ENCODE results near the gene CYP24A1. TPM values are rescaled to one million over a fixed set of nuclear protein-coding genes. Genes with fewer than 3 reads are reported as not detected.

CYP24A1 gene
- total RNA-seq, 1 experiment from 2014 or later = not detected

DNA sequence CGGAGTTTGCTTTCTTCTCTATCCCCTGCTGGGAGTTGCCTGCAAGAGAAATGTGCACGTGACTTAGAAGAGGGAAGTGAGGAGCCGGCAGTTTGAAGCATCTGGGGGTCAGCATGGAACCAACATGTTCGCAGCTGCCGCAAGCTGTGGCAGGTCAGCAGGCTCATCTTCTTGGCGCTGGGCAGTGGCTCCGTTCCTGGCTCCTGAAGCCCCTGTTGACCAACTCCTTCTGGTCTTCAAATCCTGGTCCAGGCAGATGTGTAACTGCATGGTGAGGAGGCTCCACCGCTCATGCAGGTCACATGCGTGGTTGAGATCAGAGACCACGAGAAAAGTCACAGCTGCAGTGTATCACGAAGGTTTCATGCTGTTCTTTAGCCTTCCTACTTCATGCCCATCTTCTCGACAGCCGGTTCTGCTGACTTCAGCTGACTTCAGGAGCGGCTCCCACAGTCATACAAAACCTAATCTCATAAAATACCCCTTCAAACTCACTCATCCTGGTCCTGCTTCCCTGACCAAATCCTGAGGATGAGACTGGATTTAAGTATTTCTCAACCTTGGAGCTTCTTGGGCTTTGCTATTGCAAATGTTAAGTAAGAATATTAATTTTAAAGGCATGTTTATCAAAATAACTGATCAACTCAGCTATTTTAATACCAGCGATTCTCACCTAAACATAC is 58.5 kb downstream of the CYP24A1 start:
- DNase-seq (ENCODE audit: low read depth) = peak; percentile 43

DNA sequence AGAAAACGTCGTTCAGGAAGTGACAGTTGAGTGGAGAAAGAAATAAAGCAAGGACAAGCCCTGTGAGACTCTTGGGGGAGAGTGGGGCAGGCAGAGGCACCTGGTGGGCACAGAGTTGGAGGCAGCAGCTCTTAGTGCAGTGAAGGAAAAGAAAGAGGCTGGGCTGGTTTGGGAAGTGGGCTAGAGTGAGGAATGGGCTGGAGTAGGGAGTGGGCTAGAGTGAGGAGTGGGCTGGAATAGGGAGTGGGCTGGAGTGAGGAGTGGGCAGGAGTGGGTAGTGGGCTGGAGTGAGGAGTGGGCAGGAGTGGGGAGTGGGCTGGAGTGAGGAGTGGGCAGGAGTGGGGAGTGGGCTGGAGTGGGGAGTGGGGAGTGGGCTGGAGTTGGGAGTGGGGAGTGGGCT is 59.7 kb downstream of the CYP24A1 start:
- DNase-seq (ENCODE audit: low read depth) = no peak

DNA sequence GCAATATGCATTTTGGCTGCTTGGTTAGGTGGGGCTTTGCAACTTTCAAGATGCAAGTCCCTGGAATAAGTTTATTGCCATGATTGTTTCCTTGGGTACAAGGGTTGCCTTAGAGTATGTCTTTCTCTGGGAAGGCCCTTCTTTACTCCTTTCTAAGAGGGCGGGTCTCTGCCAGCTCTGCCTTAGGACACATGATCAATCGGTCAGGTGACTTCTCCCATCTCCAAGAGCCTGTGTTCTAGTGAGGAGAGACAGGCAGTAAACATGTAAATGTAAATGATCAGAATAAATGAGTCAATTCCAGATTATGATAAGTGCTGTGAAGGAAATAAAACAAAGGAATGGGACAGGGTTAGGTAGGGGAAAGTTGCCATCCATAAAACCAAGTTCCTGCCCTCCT is 60.2 kb downstream of the CYP24A1 start:
- DNase-seq (ENCODE audit: low read depth) = no peak

DNA sequence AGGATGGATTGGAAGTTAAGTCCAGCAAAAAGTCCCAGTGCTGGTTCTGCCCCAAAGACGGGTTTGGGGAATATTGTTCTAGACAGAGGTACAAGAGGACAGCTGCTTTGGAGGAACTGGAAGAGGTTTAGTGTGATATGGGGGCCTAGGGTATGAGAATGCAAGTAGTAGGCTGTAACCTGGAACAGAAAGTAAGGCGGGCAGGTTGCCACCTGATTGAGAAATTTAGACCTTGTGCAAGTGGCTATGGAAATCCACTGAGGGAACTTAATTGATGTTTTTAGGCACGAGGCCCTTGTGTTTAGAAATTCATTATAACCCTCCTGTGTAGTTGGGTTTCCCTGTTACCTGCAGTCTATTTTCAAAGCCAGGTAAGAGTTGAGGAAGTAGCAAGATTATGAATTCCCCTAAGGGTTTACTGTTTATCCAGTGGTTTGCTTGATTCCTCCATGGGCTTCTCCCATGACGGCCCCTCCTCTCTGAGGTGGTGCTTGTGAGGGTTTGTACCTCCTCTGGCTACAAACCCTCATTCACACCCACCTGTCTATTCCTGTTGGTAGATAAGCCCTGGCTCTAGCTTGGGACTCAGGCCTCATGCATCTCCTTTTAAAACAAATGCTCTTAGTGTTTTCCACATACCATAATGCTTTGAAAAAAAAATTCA is 61.4 kb downstream of the CYP24A1 start:
- no peak for DNase-seq (ENCODE audit: low read depth)

DNA sequence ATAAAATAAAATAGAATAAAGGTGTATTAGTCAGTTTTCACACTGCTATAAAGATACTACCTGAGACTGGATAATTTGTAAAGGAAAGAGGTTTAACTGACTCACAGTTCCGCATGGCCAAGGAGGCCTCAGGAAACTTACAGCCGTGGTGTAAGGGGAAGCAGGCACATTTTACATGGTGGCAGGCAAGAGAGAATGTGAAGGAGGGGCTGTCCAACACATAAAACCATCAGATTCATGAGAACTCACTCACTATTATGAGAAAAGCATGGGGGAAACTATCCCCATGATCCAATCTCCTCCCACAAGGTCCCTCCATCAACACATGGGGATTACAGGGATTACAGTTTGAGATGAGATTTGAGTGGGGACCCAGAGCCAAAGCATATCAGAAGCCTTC is 62.3 kb downstream of the CYP24A1 start:
- no peak for DNase-seq (ENCODE audit: low read depth)

DNA sequence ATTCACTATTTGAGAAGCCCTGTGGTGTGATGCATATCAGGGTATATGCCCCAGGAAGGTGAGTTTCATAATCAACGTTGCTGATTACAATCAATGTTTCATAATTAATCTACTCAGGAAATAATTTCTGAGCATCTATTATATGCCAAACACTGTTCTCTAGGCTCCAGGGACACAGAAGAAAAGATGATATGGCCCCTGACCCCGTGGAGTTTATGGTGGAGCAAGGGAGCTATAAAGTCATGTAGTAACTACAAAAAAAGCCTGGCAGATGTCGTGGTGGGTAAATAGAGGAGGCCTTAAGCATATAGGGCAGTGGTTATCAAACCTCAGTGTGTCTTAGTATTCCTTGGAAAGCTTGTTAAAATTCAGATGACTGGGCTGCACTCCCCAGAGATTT is 63.3 kb downstream of the CYP24A1 start:
- DNase-seq (ENCODE audit: low read depth) = no peak

DNA sequence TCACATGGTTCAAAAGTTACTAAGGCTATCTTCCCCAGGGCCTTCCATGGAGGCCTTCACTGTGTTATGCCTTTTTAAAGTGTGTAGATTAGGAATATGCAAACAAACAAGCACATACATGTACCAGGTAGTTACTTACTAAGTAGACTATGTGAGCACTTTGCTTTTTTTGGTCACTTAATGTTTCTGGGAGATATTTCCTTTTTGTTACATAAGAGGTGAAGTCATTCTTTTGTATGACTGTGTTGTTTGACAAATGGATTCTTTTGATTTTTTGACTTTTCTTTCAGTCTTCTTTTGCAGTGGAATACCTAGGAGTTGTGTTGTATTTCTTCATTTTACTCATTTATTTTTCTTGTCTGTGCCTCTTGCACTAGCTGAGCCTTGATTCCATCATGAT is 63.7 kb downstream of the CYP24A1 start:
- DNase-seq (ENCODE audit: low read depth) = no peak

DNA sequence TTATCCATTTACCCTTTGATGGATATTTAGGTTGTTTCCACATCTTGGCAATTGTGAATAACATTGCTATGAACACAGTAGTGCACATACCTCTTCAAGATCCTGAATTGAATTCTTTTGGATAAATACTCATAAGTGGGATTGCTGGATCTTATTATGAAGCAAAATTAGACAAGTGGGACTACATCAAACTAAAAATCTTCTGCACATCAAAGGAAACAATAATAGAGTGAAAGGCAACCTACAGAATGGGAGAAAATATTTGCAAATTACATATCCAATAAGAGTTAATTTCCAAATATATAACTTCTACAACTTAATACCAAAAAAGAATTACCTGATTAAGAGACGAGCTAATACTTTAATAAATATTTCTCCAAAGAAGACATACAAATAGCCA is 65.0 kb downstream of the CYP24A1 start:
- DNase-seq (ENCODE audit: low read depth) = no peak

DNA sequence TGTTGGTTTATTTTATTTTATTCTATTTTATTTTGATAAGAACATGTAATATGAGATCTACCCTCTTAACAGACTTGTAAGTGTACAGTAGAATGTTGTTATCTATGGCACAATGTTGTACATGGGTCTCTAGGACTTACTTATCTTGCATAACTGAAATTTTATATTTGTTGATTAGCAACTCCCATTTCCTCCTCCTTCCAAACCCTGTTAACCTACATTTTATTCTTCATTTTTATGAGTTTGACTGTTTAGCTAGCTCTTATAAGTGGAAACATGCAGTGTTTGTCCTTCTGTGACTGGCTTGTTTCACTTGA is 65.5 kb downstream of the CYP24A1 start:
- DNase-seq (ENCODE audit: low read depth) = no peak

DNA sequence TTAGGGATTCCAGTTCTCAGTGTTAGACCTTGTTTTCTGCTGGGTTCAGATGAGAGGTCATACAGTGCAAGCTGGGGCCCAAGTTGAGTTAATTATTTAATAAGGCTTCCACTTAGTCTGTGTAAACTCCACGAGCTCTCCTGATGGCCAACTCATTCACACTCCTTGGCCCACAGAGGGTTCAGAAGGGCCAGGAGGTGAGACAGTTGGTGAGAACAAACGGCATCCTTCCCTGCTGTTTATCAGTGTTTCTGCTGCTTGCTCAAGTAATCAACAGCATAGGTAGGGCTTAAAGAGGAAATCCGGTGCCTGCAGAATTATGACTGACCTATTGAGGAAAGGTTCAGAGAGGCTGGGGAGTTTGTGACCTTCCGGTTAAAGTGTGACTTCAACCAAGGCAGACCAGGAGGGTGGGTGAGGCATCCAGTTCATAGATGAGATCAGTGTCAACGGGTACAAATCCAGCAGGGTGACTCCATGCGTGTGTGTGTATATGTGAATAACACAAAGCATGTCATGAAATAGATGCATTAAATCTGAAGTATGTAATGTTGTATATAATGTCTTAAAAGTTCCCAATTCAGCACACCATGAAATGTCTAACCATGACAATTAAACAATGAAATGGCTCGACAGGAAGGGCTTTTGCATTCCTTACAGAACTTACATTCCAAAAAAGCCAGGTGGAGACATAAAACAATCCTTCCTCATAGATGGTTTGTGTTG is 66.0 kb downstream of the CYP24A1 start:
- DNase-seq (ENCODE audit: low read depth) = no peak

DNA sequence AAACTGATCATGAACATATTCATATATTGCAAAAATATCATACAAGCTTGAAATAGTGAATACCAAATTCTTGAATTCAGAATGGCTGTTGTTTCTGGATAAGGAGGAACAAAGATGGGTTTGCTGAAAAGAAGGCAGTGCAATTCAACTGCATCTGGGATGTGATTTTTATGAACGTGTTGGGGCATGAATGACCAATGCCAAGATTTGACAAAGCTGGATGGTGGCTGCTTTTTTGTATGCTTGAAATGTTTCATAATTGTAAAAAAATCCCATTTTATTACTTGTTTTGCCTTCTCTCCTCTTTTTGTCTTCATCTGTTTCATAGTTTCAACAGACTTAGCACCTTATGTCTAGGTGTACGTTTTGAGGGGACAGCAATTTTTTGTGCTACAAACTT is 66.6 kb downstream of the CYP24A1 start:
- DNase-seq (ENCODE audit: low read depth) = no peak

DNA sequence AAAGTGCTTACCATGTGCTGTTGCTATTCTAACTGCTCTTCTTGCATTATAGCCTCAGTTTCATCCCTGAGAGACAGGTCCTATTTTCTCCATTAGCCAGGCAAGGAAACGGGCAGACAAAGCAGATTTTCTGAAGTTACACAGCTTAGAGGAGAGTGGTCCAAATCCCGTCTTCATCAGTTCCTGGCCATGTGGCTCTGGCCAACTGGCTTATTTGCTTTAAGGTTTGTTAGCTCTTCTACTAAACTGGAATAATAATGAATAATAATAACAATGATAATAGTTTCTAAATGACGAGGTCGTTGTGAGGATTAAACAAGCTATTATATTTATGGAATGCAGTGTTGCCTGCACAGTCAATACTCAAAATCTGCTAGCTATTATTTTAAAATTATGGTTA is 67.6 kb downstream of the CYP24A1 start:
- DNase-seq (ENCODE audit: low read depth) = no peak

DNA sequence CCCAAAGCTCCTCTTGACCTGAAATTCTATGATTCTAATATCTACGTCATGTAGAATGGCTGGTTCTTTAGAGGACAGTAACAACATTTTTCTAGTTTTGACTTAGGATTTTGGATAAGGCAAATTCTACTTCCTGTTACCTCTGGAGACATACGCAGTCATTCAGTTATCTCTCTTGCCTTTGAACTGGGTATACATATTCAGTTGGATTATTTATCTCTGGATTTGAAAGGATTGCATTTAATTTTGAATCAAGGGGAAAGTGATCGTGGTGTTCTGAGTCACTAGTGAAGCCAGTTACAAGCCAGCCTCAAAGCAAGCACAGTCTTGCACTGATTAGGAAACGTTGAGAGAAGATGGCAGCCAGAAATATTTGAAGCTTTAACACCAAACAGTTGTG is 68.1 kb downstream of the CYP24A1 start:
- DNase-seq (ENCODE audit: low read depth) = no peak

DNA sequence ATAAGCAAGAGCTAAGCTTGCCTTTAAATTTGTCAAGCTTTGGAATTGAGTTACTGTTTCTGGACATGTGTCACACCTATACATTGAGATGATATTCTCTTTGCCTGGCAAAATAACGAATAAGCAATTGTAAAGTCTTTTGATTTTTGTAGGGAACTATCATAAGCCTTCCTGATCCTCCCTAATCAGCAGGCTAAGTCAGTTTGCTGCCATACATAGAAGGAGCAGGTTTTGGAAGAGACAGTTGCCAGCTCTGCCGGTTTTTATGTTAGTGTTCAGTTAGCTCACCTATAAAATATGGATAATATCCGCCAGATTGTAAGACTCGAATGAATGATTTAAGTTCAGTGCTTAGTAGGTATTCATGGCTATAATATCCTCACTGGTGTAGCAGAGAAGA is 69.0 kb downstream of the CYP24A1 start:
- DNase-seq (ENCODE audit: low read depth) = no peak

DNA sequence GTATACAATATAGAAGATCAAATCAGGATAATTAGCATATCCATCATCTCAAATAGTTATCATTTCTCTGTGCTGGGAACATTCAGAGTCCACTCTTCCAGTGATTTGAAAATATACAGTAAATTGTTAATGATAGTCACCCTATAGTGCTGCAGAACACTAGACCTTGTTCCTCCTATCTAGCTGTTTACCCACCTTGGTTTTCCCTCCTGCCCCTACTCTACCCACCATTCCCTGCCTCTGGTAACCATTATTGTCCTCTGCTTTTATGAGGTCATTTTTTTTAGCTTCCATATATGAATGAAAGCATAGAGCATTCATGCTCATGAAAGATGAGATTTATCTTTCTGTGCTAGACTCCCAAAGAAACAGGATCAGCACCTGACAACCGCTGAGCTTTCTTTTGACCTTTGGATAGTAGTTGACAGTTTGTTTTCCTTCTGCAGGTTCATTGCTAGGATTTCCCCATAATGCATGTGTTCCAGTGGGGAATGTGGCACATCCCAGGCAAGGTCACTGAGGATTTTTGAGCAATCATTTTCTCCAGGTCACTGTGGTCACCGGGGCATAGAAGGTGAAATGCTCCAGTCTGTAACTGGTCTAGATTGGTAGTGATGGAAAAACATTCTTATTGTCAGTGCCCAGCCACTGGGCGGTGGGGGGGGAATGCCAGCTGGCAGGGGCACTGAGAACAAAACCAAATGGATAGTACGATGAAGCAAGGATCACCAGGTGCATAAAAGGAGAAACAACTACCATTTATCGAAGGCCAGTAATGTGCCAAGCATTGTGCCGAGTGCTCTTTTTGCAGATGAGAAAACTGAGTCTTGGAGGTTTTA is 69.8 kb downstream of the CYP24A1 start:
- DNase-seq (ENCODE audit: low read depth) = no peak

Other genes starting within 250 kb of the CYP24A1 start
- 0.06 TPM in 1 of 2 replicates, not detected in the other for gene BCAS1, start 103.4 kb downstream of the CYP24A1 start, total RNA-seq (2014; rRNA removed)
- gene PFDN4, start 34.1 kb upstream of the CYP24A1 start, total RNA-seq (2014; rRNA removed) = 66.8 and 94.6 TPM in 2 replicates